ENCODE data around the gene HS2ST1. TPM values are rescaled to one million over a fixed set of nuclear protein-coding genes. Genes with fewer than 3 reads are reported as not detected.

HS2ST1 gene
- total RNA-seq, 1 experiment from 2014 or later = 35.0 TPM

GRCh38 chr1:87144316-87144895, 230.0 kb downstream of the HS2ST1 start:
- no TSS peak for BruUV-seq (replicated peaks)
- peaks cover 37% of the 10 kb centered on the region for H3K4me1 ChIP-seq (replicated peaks; ENCODE audit: insufficient read depth)
- POLR2A ChIA-PET (ENCODE audit: unreplicated experiment) = interaction anchor here (0.5 kb wide), 1 partner anchor 172 kb away, joined by 4 read pairs; no protein-coding TSS in a partner anchor

GRCh38 chr1:87144981-87145380, 230.5 kb downstream of the HS2ST1 start:
- Histone ChIP-seq H4K20me1 (ENCODE audit: insufficient read depth) (no peaks in the 10 kb centered on the region), H3K4me3 (no peak overlapping the region), H3K4me1 (replicated peaks; ENCODE audit: insufficient read depth) (peaks cover 40% of the 10 kb centered on the region), H3K9me3 (ENCODE audit: insufficient read depth, low read depth) (0 out of 2 replicates have a peak, but pooled peaks cover 4% of the 10 kb centered on the region), H3F3A (ENCODE audit: insufficient read depth, low read depth) (peaks cover 28% of the 10 kb centered on the region), H2AFZ (no peak overlapping the region), H3K9me2 (ENCODE audit: insufficient read depth) (no peaks in the 10 kb centered on the region), H3K79me2 (ENCODE audit: low read depth) (no peaks in the 10 kb centered on the region), H3K36me3 (ENCODE audit: low read depth) (no peaks in the 10 kb centered on the region), H3K4me2 (no peak overlapping the region), H3K27me3 (ENCODE audit: insufficient read depth, low read depth) (no peaks in the 10 kb centered on the region), H3K27ac (no peak overlapping the region)
- DNase-seq = no peak
- CTCF ChIA-PET = no interaction called here
- intact Hi-C loops (cut with micrococcal nuclease; ENCODE audit: unreplicated experiment) = loop anchor here (10.0 kb wide), 1 partner anchor 660 kb away; no protein-coding TSS in a partner anchor
- TF ChIP-seq EZH2 (IDR thresholded peaks at IDR 0.05; ENCODE audit: low read depth) (no peak), CTCF (conservative IDR thresholded peaks at IDR 0.05) (no peak)
- BruUV-seq (replicated peaks) = no TSS peak
- POLR2A ChIA-PET (ENCODE audit: unreplicated experiment) = no interaction called here

More at GRCh38 chr1:87144316-87144895, 230.0 kb downstream of the HS2ST1 start:
- peaks cover 4% of the 10 kb centered on the region; the same call in 1 of the 2 replicates for H3K9me3 ChIP-seq (ENCODE audit: insufficient read depth, low read depth)
- DNase-seq = no peak
- H3K4me3 ChIP-seq = no peak overlapping the region
- H3K27ac ChIP-seq = no peak overlapping the region
- H3K27me3 ChIP-seq (ENCODE audit: insufficient read depth, low read depth) = no peaks in the 10 kb centered on the region
- no peaks in the 10 kb centered on the region for H3K9me2 ChIP-seq (ENCODE audit: insufficient read depth)
- TF ChIP-seq EZH2 (IDR thresholded peaks at IDR 0.05; ENCODE audit: low read depth) = no peak
- TF ChIP-seq CTCF (conservative IDR thresholded peaks at IDR 0.05) = no peak
- intact Hi-C loops (cut with micrococcal nuclease; ENCODE audit: unreplicated experiment) = loop anchor here (10.0 kb wide), 1 partner anchor 660 kb away; no protein-coding TSS in a partner anchor
- H3K79me2 ChIP-seq (ENCODE audit: low read depth) = no peaks in the 10 kb centered on the region
- H3F3A ChIP-seq (ENCODE audit: insufficient read depth, low read depth) = peaks cover 28% of the 10 kb centered on the region
- H3K4me2 ChIP-seq = no peak overlapping the region
- CTCF ChIA-PET = no interaction called here
- H3K36me3 ChIP-seq (ENCODE audit: low read depth) = no peaks in the 10 kb centered on the region
- no peaks in the 10 kb centered on the region for H4K20me1 ChIP-seq (ENCODE audit: insufficient read depth)
- H2AFZ ChIP-seq = no peak overlapping the region

DNA sequence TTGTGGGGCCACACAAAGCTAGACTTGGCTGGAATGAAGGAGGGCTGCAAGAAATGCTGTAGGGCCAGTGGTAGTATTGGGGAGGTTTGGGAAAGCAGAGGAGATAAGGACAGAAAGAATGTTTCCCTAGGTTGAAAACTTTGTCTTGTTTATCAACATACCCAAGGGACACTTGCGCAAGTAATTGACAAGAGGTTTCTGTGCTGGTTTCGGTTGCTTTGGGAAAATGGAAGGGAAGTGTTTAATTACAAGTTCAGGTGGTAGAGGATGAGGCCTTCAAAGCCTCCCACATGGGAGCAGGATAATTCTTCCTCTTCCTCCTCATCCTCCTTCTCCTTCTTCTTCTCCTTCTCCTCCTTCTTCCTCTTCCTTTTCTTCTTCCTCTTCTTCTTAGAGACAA, 232.1 kb downstream of the HS2ST1 start:
- Histone ChIP-seq H3F3A (ENCODE audit: insufficient read depth, low read depth) (peaks cover 23% of the 10 kb centered on the region), H3K4me1 (replicated peaks; ENCODE audit: insufficient read depth) (peaks cover 40% of the 10 kb centered on the region), H3K4me3 (no peak overlapping the region), H3K27me3 (ENCODE audit: insufficient read depth, low read depth) (no peaks in the 10 kb centered on the region), H3K27ac (no peak overlapping the region), H3K36me3 (ENCODE audit: low read depth) (no peaks in the 10 kb centered on the region), H4K20me1 (ENCODE audit: insufficient read depth) (no peaks in the 10 kb centered on the region), H3K9me2 (ENCODE audit: insufficient read depth) (no peaks in the 10 kb centered on the region), H3K9me3 (ENCODE audit: insufficient read depth, low read depth) (0 out of 2 replicates have a peak, but pooled peaks cover 4% of the 10 kb centered on the region), H3K79me2 (ENCODE audit: low read depth) (no peaks in the 10 kb centered on the region), H3K4me2 (no peak overlapping the region), H2AFZ (no peak overlapping the region)
- intact Hi-C loops (cut with micrococcal nuclease; ENCODE audit: unreplicated experiment) = loop anchor here (10.0 kb wide), 1 partner anchor 658 kb away; no protein-coding TSS in a partner anchor
- no peak for TF ChIP-seq CTCF (conservative IDR thresholded peaks at IDR 0.05)
- TF ChIP-seq EZH2 (IDR thresholded peaks at IDR 0.05; ENCODE audit: low read depth) = no peak
- POLR2A ChIA-PET (ENCODE audit: unreplicated experiment) = no interaction called here
- CTCF ChIA-PET = no interaction called here
- BruUV-seq (replicated peaks) = no TSS peak
- DNase-seq = no peak

All from PC-9 (cell line).